Common myeloid progenitor, CD34-positive (primary cell): ENCODE data around the gene MAP2K6.

ENCODE experiments used
- CTCF ChIA-PET: fragments of 350-600 bp; sonication (Branson Sonifier 250); formaldehyde crosslinking; loops from one replicate; lab custom pipeline; 2021; ENCODE audit warnings: antibody characterized with exemption; lab: Charles Lee
- POLR2A ChIA-PET: fragments of 350-600 bp; sonication (Branson Sonifier 250); formaldehyde crosslinking; loops from one replicate; lab custom pipeline; 2021; ENCODE audit warnings: antibody characterized with exemption; lab: Charles Lee
- DNase-seq, 3 donors: peaks; one replicate each; pipeline versions ENCODE4 v3.0.0 to v3.0.0-alpha.2; 2013
- H3K27ac ChIP-seq, 2 experiments: 1 replicate in 1 of 2; 2 replicates in 1 of 2; pipeline ENCODE4 v1.7.0; 2013; ENCODE audit warnings: inconsistent platforms in 2 of 2, low read length in 2 of 2, mild to moderate bottlenecking in 2 of 2, low read depth in 1 of 2, moderate library complexity in 1 of 2; ENCODE audit not compliant: severe bottlenecking in 2 of 2, insufficient read depth in 1 of 2, poor library complexity in 1 of 2
- H3K27me3 ChIP-seq, 5 experiments: replicated peaks in 2 of 5; 1 replicate in 3 of 5; 2 replicates in 2 of 5; pipeline versions ENCODE4 v1.6.1 to v1.7.0; 2013; ENCODE audit warnings: low read length in 4 of 5, mild to moderate bottlenecking in 2 of 5, moderate library complexity in 2 of 5, inconsistent platforms in 1 of 5; ENCODE audit not compliant: insufficient read depth in 5 of 5, control insufficient read depth in 4 of 5
- H3K36me3 ChIP-seq, 4 experiments: 1 replicate in 2 of 4; 2 replicates in 2 of 4; pipeline versions ENCODE4 v1.6.1 to v1.7.0; 2013; ENCODE audit warnings: low read length in 3 of 4, control low read depth in 1 of 4, mild to moderate bottlenecking in 1 of 4; ENCODE audit not compliant: control insufficient read depth in 4 of 4, insufficient read depth in 4 of 4
- H3K4me1 ChIP-seq, 4 experiments: 1 replicate in 3 of 4; 2 replicates in 1 of 4; pipeline versions ENCODE4 v1.6.1 to v1.7.1; 2013; ENCODE audit warnings: low read length in 3 of 4, mild to moderate bottlenecking in 3 of 4, control low read depth in 1 of 4, inconsistent platforms in 1 of 4, moderate library complexity in 1 of 4; ENCODE audit not compliant: control insufficient read depth in 4 of 4, insufficient read depth in 4 of 4; ENCODE audit errors: control extremely low read depth in 1 of 4
- H3K4me3 ChIP-seq, 7 experiments: 1 replicate in 4 of 7; 2 replicates in 3 of 7; pipeline versions ENCODE4 v1.5.1 to v1.7.0; 2013; ENCODE audit warnings: mild to moderate bottlenecking in 7 of 7, low read length in 6 of 7, moderate library complexity in 6 of 7, inconsistent platforms in 2 of 7, low read depth in 2 of 7, control low read depth in 1 of 7; ENCODE audit not compliant: insufficient read depth in 4 of 7, control insufficient read depth in 1 of 7; ENCODE audit errors: extremely low read depth in 1 of 7
- H3K9me3 ChIP-seq, 5 experiments: 1 replicate in 4 of 5; 2 replicates in 1 of 5; pipeline versions ENCODE4 v1.6.1 to v1.7.1; 2013; ENCODE audit warnings: low read length in 4 of 5, mild to moderate bottlenecking in 2 of 5, inconsistent platforms in 1 of 5, low read depth in 1 of 5, moderate library complexity in 1 of 5; ENCODE audit not compliant: control insufficient read depth in 4 of 5, insufficient read depth in 2 of 5; ENCODE audit errors: control extremely low read depth in 1 of 5
- WGBS: methylation state at CpG from one replicate; pipeline ENCODE4 v1.1.5; 2013; ENCODE audit not compliant: insufficient coverage; 5-methylcytosine and 5-hydroxymethylcytosine counted together

MAP2K6 gene

GRCh38 chr17:69561462-69561861 lies 147.0 kb downstream of the MAP2K6 start:
- WGBS: 97% methylated on average over 3 of the region's 3 CpGs
- POLR2A ChIA-PET: no interaction called here
- no peaks in the 10 kb centered on the region for H3K36me3 ChIP-seq
- H3K27ac ChIP-seq: no peak overlapping the region
- H3K4me3 ChIP-seq: no peak overlapping the region
- H3K9me3 ChIP-seq: no peaks in the 10 kb centered on the region
- no peak for DNase-seq
- CTCF ChIA-PET: interaction anchor here (0.9 kb wide), 1 partner anchor 48 kb away, joined by 3 read pairs; no protein-coding TSS in a partner anchor
- no peaks in the 10 kb centered on the region for H3K27me3 ChIP-seq
- H3K4me1 ChIP-seq: no peaks in the 10 kb centered on the region

GRCh38 chr17:69565447-69565846 lies 150.9 kb downstream of the MAP2K6 start:
- H3K4me1 ChIP-seq: peaks cover 0 to 4% (median 0%) of the 10 kb centered on the region in 4 experiments
- CTCF ChIA-PET: interaction anchor here (1.1 kb wide), 1 partner anchor 988 kb away, joined by 3 read pairs; no protein-coding TSS in a partner anchor
- H3K9me3 ChIP-seq: no peaks in the 10 kb centered on the region
- POLR2A ChIA-PET: no interaction called here
- 99% methylated on average over 6 of the region's 7 CpGs for WGBS
- H3K36me3 ChIP-seq: no peaks in the 10 kb centered on the region
- DNase-seq: no peak
- no peak overlapping the region for H3K27ac ChIP-seq
- H3K4me3 ChIP-seq: no peak overlapping the region
- no peaks in the 10 kb centered on the region for H3K27me3 ChIP-seq

GRCh38 chr17:69567130-69567529 lies 152.6 kb downstream of the MAP2K6 start:
- 100% methylated on average over 2 of the region's 4 CpGs for WGBS
- Histone ChIP-seq H3K4me1 (peaks cover 0 to 4% (median 0%) of the 10 kb centered on the region in 4 experiments), H3K4me3 (no peak overlapping the region), H3K9me3 (no peaks in the 10 kb centered on the region), H3K27ac (no peak overlapping the region), H3K36me3 (no peaks in the 10 kb centered on the region), H3K27me3 (no peaks in the 10 kb centered on the region)
- DNase-seq: no peak
- POLR2A ChIA-PET: no interaction called here
- CTCF ChIA-PET: interaction anchor here (1.0 to 3.3 kb wide), 4 partner anchors 572 to 1764 kb away, joined by 3 to 9 read pairs (median 5); no protein-coding TSS in a partner anchor

DNA sequence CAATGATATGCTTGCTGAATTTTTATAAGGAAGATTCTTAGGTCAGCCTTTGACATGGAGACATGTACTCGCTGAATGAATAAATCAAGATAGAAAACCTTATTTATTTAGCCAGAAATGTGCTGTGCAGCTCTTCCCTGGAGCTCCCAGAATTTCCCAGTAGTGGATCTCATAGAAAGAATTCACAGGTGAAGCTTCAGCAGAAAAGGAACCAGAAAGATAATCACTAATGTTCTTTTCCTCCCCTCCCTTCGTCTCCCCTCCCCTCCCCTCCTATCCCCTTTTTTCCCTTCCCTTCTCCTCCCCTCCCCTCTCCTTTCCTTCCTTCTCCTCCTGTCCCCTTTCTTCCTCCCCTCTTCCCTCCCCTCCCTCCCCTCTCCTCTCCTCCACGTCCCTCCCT lies 158.2 kb downstream of the MAP2K6 start:
- no peak for DNase-seq
- Histone ChIP-seq H3K27me3 (no peaks in the 10 kb centered on the region), H3K4me1 (peaks cover 0 to 4% (median 2%) of the 10 kb centered on the region in 4 experiments), H3K9me3 (no peaks in the 10 kb centered on the region), H3K4me3 (no peak overlapping the region), H3K36me3 (no peaks in the 10 kb centered on the region), H3K27ac (no peak overlapping the region)
- POLR2A ChIA-PET: no interaction called here
- 79% methylated on average over 2 of the region's 3 CpGs for WGBS
- CTCF ChIA-PET: no interaction called here

- no peak overlapping the region for H3K4me3 ChIP-seq
- ChIA-PET CTCF (interaction anchor here (1.9 kb wide), 1 partner anchor 1056 kb away, joined by 6 read pairs; no protein-coding TSS in a partner anchor), POLR2A (no interaction called here)
- H3K36me3 ChIP-seq: no peaks in the 10 kb centered on the region
- H3K4me1 ChIP-seq: peaks cover 0 to 4% (median 2%) of the 10 kb centered on the region in 4 experiments
- no peak for DNase-seq
- H3K9me3 ChIP-seq: no peaks in the 10 kb centered on the region
- no peaks in the 10 kb centered on the region for H3K27me3 ChIP-seq
- H3K27ac ChIP-seq: no peak overlapping the region
- no CpG with 5 or more reads among the region's 2 CpGs for WGBS
These were observed 158.9 kb downstream of the MAP2K6 start for GRCh38 chr17:69573396-69573795.

GRCh38 chr17:69574257-69575197 lies 160.0 kb downstream of the MAP2K6 start:
- 97% methylated on average over 6 of the region's 10 CpGs for WGBS
- POLR2A ChIA-PET: no interaction called here
- Histone ChIP-seq H3K36me3 (no peaks in the 10 kb centered on the region), H3K27ac (no peak overlapping the region), H3K4me1 (peaks cover 0 to 4% (median 0%) of the 10 kb centered on the region in 4 experiments), H3K27me3 (no peaks in the 10 kb centered on the region), H3K4me3 (no peak overlapping the region), H3K9me3 (no peaks in the 10 kb centered on the region)
- no peak for DNase-seq
- CTCF ChIA-PET: interaction anchor here (1.9 kb wide), 1 partner anchor 1055 kb away, joined by 6 read pairs; no protein-coding TSS in a partner anchor

- 10% methylated on average over 1 of the region's 2 CpGs for WGBS
- ChIA-PET POLR2A (no interaction called here), CTCF (no interaction called here)
- DNase-seq: peak in 2 of 3 donors; percentile 9 to 19
- Histone ChIP-seq H3K4me3 (no peak overlapping the region), H3K27me3 (no peaks in the 10 kb centered on the region), H3K27ac (no peak overlapping the region), H3K9me3 (no peaks in the 10 kb centered on the region), H3K4me1 (peaks cover 0 to 4% (median 1%) of the 10 kb centered on the region in 4 experiments), H3K36me3 (no peaks in the 10 kb centered on the region)
These were observed 160.9 kb downstream of the MAP2K6 start for GRCh38 chr17:69575346-69575761.
